ENCODE results near the gene FGGY.

DNA sequence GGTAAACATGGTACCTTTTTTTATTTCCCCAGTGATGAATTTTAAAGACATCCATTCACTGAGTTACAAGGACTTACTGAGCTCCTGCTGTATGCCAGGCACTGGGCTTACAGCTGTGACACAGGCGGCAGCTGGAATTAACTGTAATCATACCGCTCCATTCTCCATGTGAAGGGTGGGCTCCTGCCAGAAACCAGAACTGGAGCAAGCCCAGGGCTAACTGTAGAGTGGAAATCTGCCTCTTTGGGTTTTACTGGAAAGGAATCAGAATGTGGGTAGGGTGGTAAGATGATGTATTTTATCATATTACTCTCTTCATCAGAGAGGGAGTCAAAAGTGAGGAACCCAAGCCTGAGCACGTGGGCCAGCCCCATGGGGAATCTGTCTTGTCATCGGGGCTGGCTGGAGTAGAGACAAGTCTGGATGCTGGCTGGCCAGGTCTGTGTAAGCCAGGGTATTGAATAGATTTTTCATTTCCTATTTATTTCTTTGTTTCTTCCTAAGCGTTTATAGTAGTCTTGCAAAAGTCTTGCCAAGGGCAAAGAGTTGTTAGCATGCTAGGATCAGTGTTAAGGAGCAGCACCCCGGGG, 21.5 kb downstream of the FGGY start:
- TF ChIP-seq, protein P1, sequence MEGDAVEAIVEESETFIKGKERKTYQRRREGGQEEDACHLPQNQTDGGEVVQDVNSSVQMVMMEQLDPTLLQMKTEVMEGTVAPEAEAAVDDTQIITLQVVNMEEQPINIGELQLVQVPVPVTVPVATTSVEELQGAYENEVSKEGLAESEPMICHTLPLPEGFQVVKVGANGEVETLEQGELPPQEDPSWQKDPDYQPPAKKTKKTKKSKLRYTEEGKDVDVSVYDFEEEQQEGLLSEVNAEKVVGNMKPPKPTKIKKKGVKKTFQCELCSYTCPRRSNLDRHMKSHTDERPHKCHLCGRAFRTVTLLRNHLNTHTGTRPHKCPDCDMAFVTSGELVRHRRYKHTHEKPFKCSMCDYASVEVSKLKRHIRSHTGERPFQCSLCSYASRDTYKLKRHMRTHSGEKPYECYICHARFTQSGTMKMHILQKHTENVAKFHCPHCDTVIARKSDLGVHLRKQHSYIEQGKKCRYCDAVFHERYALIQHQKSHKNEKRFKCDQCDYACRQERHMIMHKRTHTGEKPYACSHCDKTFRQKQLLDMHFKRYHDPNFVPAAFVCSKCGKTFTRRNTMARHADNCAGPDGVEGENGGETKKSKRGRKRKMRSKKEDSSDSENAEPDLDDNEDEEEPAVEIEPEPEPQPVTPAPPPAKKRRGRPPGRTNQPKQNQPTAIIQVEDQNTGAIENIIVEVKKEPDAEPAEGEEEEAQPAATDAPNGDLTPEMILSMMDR (conservative IDR thresholded peaks at IDR 0.05 in 1 of 2, IDR thresholded peaks at IDR 0.05 in 1 of 2; ENCODE audit: extremely low read depth in 1 of 2, insufficient read depth in 1 of 2, low read depth in 1 of 2, low read length in 2 of 2) = no peak
- TF ChIP-seq EZH2 (IDR thresholded peaks at IDR 0.05; ENCODE audit: borderline replicate concordance, low read length) = no peak
